PC-3 (cell line): ENCODE data around the gene PDS5B. TPM values are rescaled to one million over a fixed set of nuclear protein-coding genes. Genes with fewer than 3 reads are reported as not detected.

Source experiments
- ATAC-seq: fragments of 200-7000 bp; cut with Tn5 transposase; 2 replicates; pipeline ENCODE4 v1.9.1; 2020; ENCODE audit warnings: mild to moderate bottlenecking, moderate library complexity
- BruUV-seq: library from RNA; stranded (reverse); fragments of 400-500 nt; replicated peaks from 2 replicates; lab custom pipeline; 2021; lab: Mats Ljungman, UMichigan
- CTCF ChIA-PET: fragments of 300-600 bp; sonication (Branson Sonifier 250); formaldehyde crosslinking; loops from one replicate; lab custom pipeline; 2022; ENCODE audit warnings: antibody characterized with exemption; lab: Charles Lee
- POLR2A ChIA-PET: fragments of 300-600 bp; sonication (Branson Sonifier 250); formaldehyde crosslinking; loops from one replicate; lab custom pipeline; 2022; ENCODE audit warnings: antibody characterized with exemption; ENCODE audit not compliant: unreplicated experiment; lab: Charles Lee
- DNase-seq: peaks from one replicate; pipeline ENCODE4 v3.0.0-alpha.2; 2015
- H2AFZ ChIP-seq: fragments of 300-600 bp; sonication (generic); 2 replicates; pipeline ENCODE4 v1.6.0; 2016; ENCODE audit warnings: antibody characterized with exemption, low read length
- H3F3A ChIP-seq: fragments of 300-600 bp; sonication (generic); one replicate; pipeline ENCODE4 v1.6.0; 2017; ENCODE audit warnings: antibody characterized with exemption, low read length, control low read depth, mild to moderate bottlenecking; ENCODE audit not compliant: unreplicated experiment
- H3K27ac ChIP-seq: fragments of 300-600 bp; sonication (generic); 2 replicates; pipeline ENCODE4 v1.5.1; 2016; ENCODE audit warnings: mild to moderate bottlenecking, low read length
- H3K27me3 ChIP-seq: fragments of 300-600 bp; sonication (generic); 2 replicates; pipeline ENCODE4 v1.6.1; 2016; ENCODE audit warnings: low read length, mixed read lengths
- H3K36me3 ChIP-seq: fragments of 300-600 bp; sonication (generic); 2 replicates; pipeline ENCODE4 v1.6.1; 2016; ENCODE audit warnings: low read depth, mixed run types, low read length, mixed read lengths
- H3K4me1 ChIP-seq: fragments of 300-600 bp; sonication (generic); 2 replicates; pipeline ENCODE4 v1.5.1; 2016; ENCODE audit warnings: low read length; ENCODE audit not compliant: insufficient read depth
- H3K4me2 ChIP-seq: fragments of 300-600 bp; sonication (generic); 2 replicates; pipeline ENCODE4 v1.6.0; 2016; ENCODE audit warnings: low read length
- H3K4me3 ChIP-seq: fragments of 300-600 bp; sonication (generic); 2 replicates; pipeline ENCODE4 v1.5.1; 2016; ENCODE audit warnings: mild to moderate bottlenecking, low read length, mixed read lengths
- H3K79me2 ChIP-seq: fragments of 300-600 bp; sonication (generic); 2 replicates; pipeline ENCODE4 v1.6.1; 2017; ENCODE audit warnings: low read length, mixed read lengths
- H3K9ac ChIP-seq: fragments of 300-600 bp; sonication (generic); 2 replicates; pipeline ENCODE4 v1.6.0; 2016; ENCODE audit warnings: mild to moderate bottlenecking, low read length
- H3K9me2 ChIP-seq: fragments of 300-600 bp; sonication (generic); replicated peaks from 2 replicates; pipeline ENCODE4 v1.6.1; 2016; ENCODE audit warnings: mixed run types, low read length, mixed read lengths
- H3K9me3 ChIP-seq: fragments of 300-600 bp; sonication (generic); 2 replicates; pipeline ENCODE4 v1.6.1; 2016; ENCODE audit warnings: low read length, mixed read lengths
- H4K20me1 ChIP-seq: fragments of 300-600 bp; sonication (generic); 2 replicates; pipeline ENCODE4 v1.6.1; 2016; ENCODE audit warnings: low read length, mixed read lengths
- EZH2 ChIP-seq: fragments of 300-600 bp; sonication (generic); IDR thresholded peaks from one replicate; pipeline ENCODE4 v1.6.1; 2017; ENCODE audit warnings: antibody characterized with exemption, mild to moderate bottlenecking, low read length; ENCODE audit not compliant: unreplicated experiment
- EZH2phosphoT487 ChIP-seq: fragments of 300-600 bp; sonication (generic); IDR thresholded peaks from 2 replicates; pipeline ENCODE4 v1.6.1; 2018; ENCODE audit warnings: mild to moderate bottlenecking, antibody characterized with exemption, low read length, borderline replicate concordance
- intact Hi-C: fragments of 100-400 bp; cut with micrococcal nuclease; formaldehyde crosslinking; loops from 2 replicates; pipeline ENCODE4 v1.9.0; 2023
- total RNA-seq: library from RNA; depleted of rRNA; stranded (reverse); fragments of >200 nt; gene quantifications from 2 replicates; pipeline ENCODE4 v1.2.3, GENCODE V29; 2014
- TF ChIP-seq, protein P1 (sequence below): fragments of 300-600 bp; sonication (generic); conservative IDR thresholded peaks from 2 replicates; pipeline ENCODE4 v1.5.1; 2017; ENCODE audit warnings: antibody characterized with exemption, low read depth, mild to moderate bottlenecking, low read length

PDS5B gene
- total RNA-seq, 1 experiment from 2014 or later: 20.3 TPM

DNA sequence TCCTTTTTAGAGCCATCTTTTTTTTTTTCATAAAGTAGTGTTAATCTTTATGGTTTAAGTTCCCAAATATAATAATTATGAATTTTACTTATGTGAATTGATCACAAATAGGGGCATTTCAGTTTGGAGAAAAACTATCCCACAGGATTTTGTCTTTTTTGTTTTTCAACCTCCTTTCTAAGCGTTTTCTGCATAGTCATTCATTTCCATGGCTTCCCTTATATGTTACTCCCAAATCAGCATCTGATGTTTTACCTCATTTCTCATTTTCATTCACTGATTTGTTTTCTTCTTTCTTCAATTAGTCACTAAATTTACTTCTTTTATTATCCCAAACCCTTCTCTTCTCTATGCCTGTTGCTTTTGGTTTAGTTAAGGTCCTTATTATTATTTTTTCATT is 24.7 kb downstream of the PDS5B start:
- Histone ChIP-seq H3K4me3 (no peak overlapping the region), H3F3A (no peaks in the 10 kb centered on the region), H3K79me2 (peaks cover 92% of the 10 kb centered on the region), H4K20me1 (no peaks in the 10 kb centered on the region), H3K9me2 (no peaks in the 10 kb centered on the region), H3K36me3 (no peaks in the 10 kb centered on the region), H3K4me2 (no peak overlapping the region), H3K27ac (no peak overlapping the region), H3K9ac (no peak overlapping the region), H3K9me3 (no peaks in the 10 kb centered on the region), H2AFZ (no peak overlapping the region), H3K4me1 (no peaks in the 10 kb centered on the region), H3K27me3 (no peaks in the 10 kb centered on the region)
- no TSS peak for BruUV-seq
- TF ChIP-seq, protein P1, sequence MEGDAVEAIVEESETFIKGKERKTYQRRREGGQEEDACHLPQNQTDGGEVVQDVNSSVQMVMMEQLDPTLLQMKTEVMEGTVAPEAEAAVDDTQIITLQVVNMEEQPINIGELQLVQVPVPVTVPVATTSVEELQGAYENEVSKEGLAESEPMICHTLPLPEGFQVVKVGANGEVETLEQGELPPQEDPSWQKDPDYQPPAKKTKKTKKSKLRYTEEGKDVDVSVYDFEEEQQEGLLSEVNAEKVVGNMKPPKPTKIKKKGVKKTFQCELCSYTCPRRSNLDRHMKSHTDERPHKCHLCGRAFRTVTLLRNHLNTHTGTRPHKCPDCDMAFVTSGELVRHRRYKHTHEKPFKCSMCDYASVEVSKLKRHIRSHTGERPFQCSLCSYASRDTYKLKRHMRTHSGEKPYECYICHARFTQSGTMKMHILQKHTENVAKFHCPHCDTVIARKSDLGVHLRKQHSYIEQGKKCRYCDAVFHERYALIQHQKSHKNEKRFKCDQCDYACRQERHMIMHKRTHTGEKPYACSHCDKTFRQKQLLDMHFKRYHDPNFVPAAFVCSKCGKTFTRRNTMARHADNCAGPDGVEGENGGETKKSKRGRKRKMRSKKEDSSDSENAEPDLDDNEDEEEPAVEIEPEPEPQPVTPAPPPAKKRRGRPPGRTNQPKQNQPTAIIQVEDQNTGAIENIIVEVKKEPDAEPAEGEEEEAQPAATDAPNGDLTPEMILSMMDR: no peak
- TF ChIP-seq EZH2 (no peak), EZH2phosphoT487 (no peak)
- intact Hi-C loops: no loop called here
- ATAC-seq (no peak), DNase-seq (no peak)
- ChIA-PET POLR2A (no interaction called here), CTCF (no interaction called here)

GRCh38 chr13:32616883-32617511 is 30.7 kb downstream of the PDS5B start:
- Histone ChIP-seq H3F3A (no peaks in the 10 kb centered on the region), H3K27ac (no peak overlapping the region), H4K20me1 (no peaks in the 10 kb centered on the region), H2AFZ (no peak overlapping the region), H3K4me3 (no peak overlapping the region), H3K79me2 (peaks cover 100% of the 10 kb centered on the region), H3K36me3 (no peaks in the 10 kb centered on the region), H3K4me2 (no peak overlapping the region), H3K27me3 (no peaks in the 10 kb centered on the region), H3K9me3 (no peaks in the 10 kb centered on the region), H3K9me2 (no peaks in the 10 kb centered on the region), H3K4me1 (no peaks in the 10 kb centered on the region), H3K9ac (no peak overlapping the region)
- DNase-seq (no peak), ATAC-seq (no peak)
- no TSS peak for BruUV-seq
- ChIA-PET CTCF (no interaction called here), POLR2A (no interaction called here)
- intact Hi-C loops: no loop called here
- TF ChIP-seq EZH2 (no peak), EZH2phosphoT487 (no peak)
- TF ChIP-seq, protein P1: no peak

DNA sequence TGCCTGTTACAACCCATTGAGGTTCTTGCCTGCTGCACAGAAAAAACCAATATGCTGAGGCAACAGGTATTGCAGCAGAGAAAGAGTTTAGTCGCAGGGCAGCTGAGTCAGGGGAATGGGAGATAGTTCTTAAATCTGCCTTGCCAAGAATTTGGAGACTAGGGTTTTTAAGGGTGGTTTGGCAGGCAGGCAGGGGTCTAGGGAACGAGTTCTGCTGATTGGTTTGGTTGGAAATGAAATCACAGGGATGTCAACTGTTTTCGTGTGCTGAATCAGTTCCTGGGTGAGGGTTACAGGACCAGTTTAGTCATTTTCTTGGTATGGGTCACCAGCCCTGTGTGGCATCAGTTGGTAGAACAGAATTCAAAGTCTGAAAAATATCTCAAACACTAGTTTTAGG is 36.6 kb downstream of the PDS5B start:
- no peak for ATAC-seq

More for the DNA sequence above, 36.6 kb downstream of the PDS5B start:
- no peak for TF ChIP-seq EZH2phosphoT487
- TF ChIP-seq, protein P1: no peak
- TF ChIP-seq EZH2: no peak
- peaks cover 100% of the 10 kb centered on the region for H3K79me2 ChIP-seq
- no peak overlapping the region for H3K4me2 ChIP-seq
- H4K20me1 ChIP-seq: no peaks in the 10 kb centered on the region
- CTCF ChIA-PET: no interaction called here
- no peaks in the 10 kb centered on the region for H3K9me2 ChIP-seq
- H3K27me3 ChIP-seq: no peaks in the 10 kb centered on the region
- 0 out of 2 replicates have a peak, but pooled peaks cover 12% of the 10 kb centered on the region for H3K9me3 ChIP-seq
- H3K4me3 ChIP-seq: no peak overlapping the region
- no peak for DNase-seq
- H3K9ac ChIP-seq: no peak overlapping the region
- BruUV-seq: no TSS peak
- POLR2A ChIA-PET: no interaction called here
- no peaks in the 10 kb centered on the region for H3F3A ChIP-seq
- H3K36me3 ChIP-seq: peaks cover 9% of the 10 kb centered on the region; the same call in 1 of the 2 replicates
- no peak overlapping the region for H3K27ac ChIP-seq
- no peaks in the 10 kb centered on the region for H3K4me1 ChIP-seq
- intact Hi-C loops: no loop called here
- H2AFZ ChIP-seq: no peak overlapping the region
